K562 (cell line): ENCODE results near the gene TMEM144. TPM values are rescaled to one million over a fixed set of nuclear protein-coding genes. Genes with fewer than 3 reads are reported as not detected.
A peak's percentile ranks its signal among the peaks of the same experiment; 100 is the strongest.

Source experiments
- ETV1 ChIP-seq: fragments of 450-650 bp; conservative IDR thresholded peaks from 2 replicates; pipeline ENCODE4 v1.6.1; 2016; ENCODE audit warnings: missing genetic modification characterization, control low read depth, low read depth, missing compliant biosample characterization
- ETV5 ChIP-seq: sonication (generic); formaldehyde crosslinking; IDR thresholded peaks from 2 replicates; pipeline ENCODE4 v1.4.0; 2020; ENCODE audit warnings: low read depth, mild to moderate bottlenecking, missing genetic modification reagents
- NBN ChIP-seq: fragments of 450-650 bp; IDR thresholded peaks from 2 replicates; pipeline ENCODE4 v1.6.1; 2016; ENCODE audit warnings: low read depth, mild to moderate bottlenecking
- NR2F6 ChIP-seq: fragments of 450-650 bp; formaldehyde crosslinking; IDR thresholded peaks from 2 replicates; pipeline ENCODE4 v1.4.0; 2020; ENCODE audit warnings: mild to moderate bottlenecking
- REST ChIP-seq, 2 experiments: fragments of 450-650 bp; formaldehyde crosslinking in 1 of 2; IDR thresholded peaks; 2 replicates each; pipeline versions ENCODE4 v1.4.0 to v1.6.1; 2014 to 2020; ENCODE audit warnings: mild to moderate bottlenecking in 2 of 2, borderline replicate concordance in 1 of 2, low read depth in 1 of 2
- RUNX1 ChIP-seq: sonication (generic); IDR thresholded peaks from 2 replicates; pipeline ENCODE4 v1.6.1; 2016; ENCODE audit warnings: antibody characterized with exemption, low read depth
- SOX6 ChIP-seq: fragments of 450-650 bp; IDR thresholded peaks from 2 replicates; pipeline ENCODE4 v1.6.1; 2014; ENCODE audit warnings: mild to moderate bottlenecking
- SRSF7 ChIP-seq: fragments of 200-400 bp; formaldehyde crosslinking; optimal IDR thresholded peaks from 2 replicates; pipeline ENCODE3; 2017; ENCODE audit warnings: mild to moderate bottlenecking, low read depth, low read length
- THRA ChIP-seq: fragments of 450-650 bp; IDR thresholded peaks from 2 replicates; pipeline ENCODE4 v1.6.1; 2017; ENCODE audit warnings: mild to moderate bottlenecking, moderate library complexity
- THRAP3 ChIP-seq: fragments of 450-650 bp; IDR thresholded peaks from 2 replicates; pipeline ENCODE4 v1.6.1; 2016; ENCODE audit warnings: mild to moderate bottlenecking, inconsistent platforms, borderline replicate concordance
- XRCC5 ChIP-seq: fragments of 200-400 bp; formaldehyde crosslinking; IDR thresholded peaks from 2 replicates; pipeline ENCODE4 v1.6.1; 2017; ENCODE audit warnings: low read depth, mild to moderate bottlenecking, low read length
- ZBTB2 ChIP-seq: fragments of 450-650 bp; IDR thresholded peaks from 2 replicates; pipeline ENCODE4 v1.6.1; 2016; ENCODE audit warnings: antibody characterized with exemption
- ZNF717 ChIP-seq: fragments of 250-450 bp; sonication (Bioruptor Pico); IDR thresholded peaks from 2 replicates; pipeline ENCODE4 v1.5.0; 2021
- polyA plus RNA-seq, 8 experiments: library from polyadenylated mRNA; depleted of rRNA in 4 of 8; stranded (reverse) in 5 of 8; unstranded in 3 of 8; fragments of >200 nt; fragmentation: Nextera tagmentation in 2 of 8; fragmentation: Illumina TruSeq in 1 of 8; extraction: Ambion mirVana in 2 of 8; extraction: Trizol in 1 of 8; gene quantifications; 2 replicates each; pipeline versions ENCODE4 v1.2.1 to v1.2.3, GENCODE V29; 2011 to 2014; ENCODE audit warnings: inconsistent platforms in 1 of 8, missing spikeins in 1 of 8
- total RNA-seq, 7 experiments: library from RNA; depleted of rRNA in 6 of 7; stranded (reverse); fragments of >200 nt in 6 of 7; fragmentation: Illumina TruSeq in 2 of 7; extraction: Trizol in 2 of 7; gene quantifications; 2 replicates each; pipeline versions ENCODE4 v1.2.1 to v1.2.3, GENCODE V29; 2011 to 2021; ENCODE audit warnings: low replicate concordance in 1 of 7
- TF ChIP-seq, protein P1 (sequence below): fragments of 450-650 bp; IDR thresholded peaks from 2 replicates; pipeline ENCODE4 v1.6.1; 2016; ENCODE audit warnings: missing biosample characterization, missing genetic modification characterization
- TF ChIP-seq, protein P2 (sequence below): fragments of 250-450 bp; sonication (Bioruptor Pico); IDR thresholded peaks from 2 replicates; pipeline ENCODE4 v1.5.0; 2020; ENCODE audit warnings: mild to moderate bottlenecking, borderline replicate concordance

Gene TMEM144
- total and polyA plus RNA-seq, 9 of the 15 experiments (the other 6 are each of a cell fraction or from before 2014, with no cell fraction given): 4.0 to 12.0 (median 6.1) TPM

GRCh38 chr4:158182736-158183135 lies 27.6 kb upstream of the TMEM144 start (continued):
- no peak for TF ChIP-seq REST (IDR thresholded peaks at IDR 0.05; ENCODE audit: borderline replicate concordance)
- TF ChIP-seq REST (CRISPR knock-in tag; IDR thresholded peaks at IDR 0.05; ENCODE audit: low read depth): no peak
- TF ChIP-seq, protein P1, sequence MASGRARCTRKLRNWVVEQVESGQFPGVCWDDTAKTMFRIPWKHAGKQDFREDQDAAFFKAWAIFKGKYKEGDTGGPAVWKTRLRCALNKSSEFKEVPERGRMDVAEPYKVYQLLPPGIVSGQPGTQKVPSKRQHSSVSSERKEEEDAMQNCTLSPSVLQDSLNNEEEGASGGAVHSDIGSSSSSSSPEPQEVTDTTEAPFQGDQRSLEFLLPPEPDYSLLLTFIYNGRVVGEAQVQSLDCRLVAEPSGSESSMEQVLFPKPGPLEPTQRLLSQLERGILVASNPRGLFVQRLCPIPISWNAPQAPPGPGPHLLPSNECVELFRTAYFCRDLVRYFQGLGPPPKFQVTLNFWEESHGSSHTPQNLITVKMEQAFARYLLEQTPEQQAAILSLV (tag): no peak
- TF ChIP-seq SOX6: no peak
- TF ChIP-seq ETV5 (CRISPR knock-in tag): peak; percentile 57; the same call in 1 of the 2 replicates
- TF ChIP-seq ETV1 (tag): peak; percentile 76
- TF ChIP-seq ZBTB2: no peak
- no peak for TF ChIP-seq XRCC5
- no peak for TF ChIP-seq RUNX1
- no peak for TF ChIP-seq THRAP3
- no peak for TF ChIP-seq THRA
- no peak for TF ChIP-seq SRSF7
- TF ChIP-seq NR2F6 (CRISPR knock-in tag): no peak
- TF ChIP-seq ZNF717: no peak
- TF ChIP-seq NBN: no peak
- TF ChIP-seq, protein P2, sequence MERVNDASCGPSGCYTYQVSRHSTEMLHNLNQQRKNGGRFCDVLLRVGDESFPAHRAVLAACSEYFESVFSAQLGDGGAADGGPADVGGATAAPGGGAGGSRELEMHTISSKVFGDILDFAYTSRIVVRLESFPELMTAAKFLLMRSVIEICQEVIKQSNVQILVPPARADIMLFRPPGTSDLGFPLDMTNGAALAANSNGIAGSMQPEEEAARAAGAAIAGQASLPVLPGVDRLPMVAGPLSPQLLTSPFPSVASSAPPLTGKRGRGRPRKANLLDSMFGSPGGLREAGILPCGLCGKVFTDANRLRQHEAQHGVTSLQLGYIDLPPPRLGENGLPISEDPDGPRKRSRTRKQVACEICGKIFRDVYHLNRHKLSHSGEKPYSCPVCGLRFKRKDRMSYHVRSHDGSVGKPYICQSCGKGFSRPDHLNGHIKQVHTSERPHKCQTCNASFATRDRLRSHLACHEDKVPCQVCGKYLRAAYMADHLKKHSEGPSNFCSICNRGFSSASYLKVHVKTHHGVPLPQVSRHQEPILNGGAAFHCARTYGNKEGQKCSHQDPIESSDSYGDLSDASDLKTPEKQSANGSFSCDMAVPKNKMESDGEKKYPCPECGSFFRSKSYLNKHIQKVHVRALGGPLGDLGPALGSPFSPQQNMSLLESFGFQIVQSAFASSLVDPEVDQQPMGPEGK (CRISPR knock-in tag): no peak
